HepG2 (cell line): ENCODE data around the gene PLCL1. TPM values are rescaled to one million over a fixed set of nuclear protein-coding genes. Genes with fewer than 3 reads are reported as not detected.

Source experiments
- ATAC-seq: fragments of 200-7000 bp; cut with Tn5 transposase; 3 replicates; pipeline ENCODE4 v1.9.1; 2020; ENCODE audit warnings: mild to moderate bottlenecking, moderate library complexity
- BruUV-seq: library from RNA; stranded (reverse); fragments of 400-500 nt; replicated peaks from 2 replicates; lab custom pipeline; 2021; lab: Mats Ljungman, UMichigan
- CTCF ChIA-PET: fragments of 300-600 bp; formaldehyde crosslinking; extraction: SDS; loops from one replicate; lab custom pipeline; 2021; ENCODE audit warnings: low total read pairs, inconsistent platforms, low intra/inter-chr PET ratio; lab: Yijun Ruan, JAX
- POLR2A ChIA-PET: fragments of 350-600 bp; sonication (Branson Sonifier 250); formaldehyde crosslinking; loops from one replicate; lab custom pipeline; 2020; ENCODE audit warnings: antibody characterized with exemption, inconsistent platforms; lab: Yijun Ruan, JAX
- DNase-seq: peaks from one replicate; pipeline ENCODE4 v3.0.0-alpha.2; 2015; ENCODE audit warnings: low spot score
- FAIRE-seq: peaks from 3 replicates; lab custom pipeline; 2011; peaks lifted over from hg19 to GRCh38; lab: Jason Lieb, UNC
- H2AFZ ChIP-seq: one replicate; pipeline ENCODE4 v1.6.1; 2011; ENCODE audit warnings: low read length, inconsistent platforms
- H3K27ac ChIP-seq: fragments of 300-600 bp; 3 replicates; pipeline ENCODE4 v1.8.0; 2011; ENCODE audit warnings: mixed run types, mild to moderate bottlenecking, mixed read lengths, low read length, inconsistent platforms; ENCODE audit not compliant: insufficient read depth; ENCODE audit errors: extremely low read length
- H3K27me3 ChIP-seq, 2 experiments: fragments of 200-600 bp in 1 of 2; 2 replicates in 1 of 2; 3 replicates in 1 of 2; pipeline versions ENCODE4 v1.6.0 to v1.8.0; 2011; ENCODE audit warnings: low read length in 2 of 2, mild to moderate bottlenecking in 2 of 2, moderate library complexity in 2 of 2, inconsistent platforms in 1 of 2; ENCODE audit not compliant: insufficient read depth in 2 of 2, control insufficient read depth in 1 of 2
- H3K36me3 ChIP-seq, 2 experiments: fragments of 200-600 bp in 1 of 2; replicated peaks in 1 of 2; 2 replicates in 1 of 2; 3 replicates in 1 of 2; pipeline versions ENCODE4 v1.5.1 to v1.8.0; 2011; ENCODE audit warnings: low read length in 2 of 2, inconsistent platforms in 1 of 2; ENCODE audit not compliant: insufficient read depth in 2 of 2, control insufficient read depth in 1 of 2
- H3K4me1 ChIP-seq: 2 replicates; pipeline ENCODE4 v1.5.1; 2012; ENCODE audit warnings: low read length, inconsistent platforms; ENCODE audit not compliant: insufficient read depth
- H3K4me2 ChIP-seq: 2 replicates; pipeline ENCODE4 v1.6.0; 2011; ENCODE audit warnings: low read depth, low read length, inconsistent platforms
- H3K4me3 ChIP-seq, 3 experiments: fragments of 200-600 bp in 1 of 3; sonication (generic), shearing (Covaris generic) in 1 of 3; replicated peaks in 1 of 3; 2 replicates each; pipeline ENCODE4 v1.5.1; 2011 to 2016; ENCODE audit warnings: low read length in 3 of 3, inconsistent platforms in 2 of 3, low read depth in 2 of 3, mild to moderate bottlenecking in 2 of 3, control low read depth in 1 of 3, mixed read lengths in 1 of 3; ENCODE audit not compliant: insufficient read depth in 1 of 3
- H3K79me2 ChIP-seq: one replicate; pipeline ENCODE4 v1.6.1; 2011; ENCODE audit warnings: low read length, inconsistent platforms; ENCODE audit not compliant: insufficient read depth
- H3K9ac ChIP-seq: 2 replicates; pipeline ENCODE4 v1.6.0; 2011; ENCODE audit warnings: mild to moderate bottlenecking, low read depth, low read length, inconsistent platforms; ENCODE audit not compliant: insufficient read depth
- H3K9me3 ChIP-seq: 2 replicates; pipeline ENCODE4 v1.5.1; 2012; ENCODE audit warnings: mild to moderate bottlenecking, low read length
- H4K20me1 ChIP-seq: 2 replicates; pipeline ENCODE4 v1.6.0; 2011; ENCODE audit warnings: inconsistent platforms, mild to moderate bottlenecking, low read length, moderate library complexity; ENCODE audit not compliant: insufficient read depth
- CEBPG ChIP-seq: IDR thresholded peaks from 2 replicates; pipeline ENCODE4 v1.6.1; 2016
- HNRNPUL1 ChIP-seq: fragments of 200-400 bp; formaldehyde crosslinking; IDR thresholded peaks from 2 replicates; pipeline ENCODE4 v1.6.1; 2017; ENCODE audit warnings: low read depth, mild to moderate bottlenecking, low read length, moderate library complexity
- JARID2 ChIP-seq: sonication (generic); formaldehyde crosslinking; IDR thresholded peaks from 2 replicates; pipeline ENCODE4 v1.8.1; 2023; ENCODE audit warnings: missing genetic modification reagents, inconsistent platforms; ENCODE audit not compliant: insufficient replicate concordance
- NFAT5 ChIP-seq: sonication (generic); formaldehyde crosslinking; IDR thresholded peaks from 2 replicates; pipeline ENCODE4 v1.4.0; 2020; ENCODE audit warnings: missing genetic modification reagents
- SRSF9 ChIP-seq: fragments of 200-400 bp; formaldehyde crosslinking; IDR thresholded peaks from 2 replicates; pipeline ENCODE4 v1.6.1; 2018; ENCODE audit warnings: borderline replicate concordance, mild to moderate bottlenecking, low read depth, low read length; ENCODE audit not compliant: insufficient read depth, poor library complexity, severe bottlenecking
- TEF ChIP-seq: sonication (generic); formaldehyde crosslinking; IDR thresholded peaks from 2 replicates; pipeline ENCODE4 v1.5.0; 2020; ENCODE audit warnings: missing genetic modification reagents
- ZFP36L1 ChIP-seq: sonication (generic); formaldehyde crosslinking; IDR thresholded peaks from 2 replicates; pipeline ENCODE4 v1.8.0; 2022; ENCODE audit warnings: mild to moderate bottlenecking, missing genetic modification reagents, moderate library complexity
- ZNF17 ChIP-seq: sonication (generic); formaldehyde crosslinking; IDR thresholded peaks from 2 replicates; pipeline ENCODE4 v1.5.0; 2020; ENCODE audit warnings: mild to moderate bottlenecking, missing genetic modification reagents
- ZNF251 ChIP-seq: sonication (generic); formaldehyde crosslinking; IDR thresholded peaks from 2 replicates; pipeline ENCODE4 v1.9.0; 2021; ENCODE audit warnings: mild to moderate bottlenecking, missing genetic modification reagents
- ZNF326 ChIP-seq: sonication (generic); formaldehyde crosslinking; IDR thresholded peaks from 2 replicates; pipeline ENCODE4 v1.4.0; 2020; ENCODE audit warnings: missing genetic modification reagents, borderline replicate concordance
- ZNF431 ChIP-seq: sonication (generic); formaldehyde crosslinking; IDR thresholded peaks from 2 replicates; pipeline ENCODE4 v1.9.0; 2022; ENCODE audit warnings: missing genetic modification reagents, low read depth, mild to moderate bottlenecking, borderline replicate concordance
- ZNF646 ChIP-seq: sonication (generic); formaldehyde crosslinking; IDR thresholded peaks from 2 replicates; pipeline ENCODE4 v1.9.0; 2021; ENCODE audit warnings: mild to moderate bottlenecking, missing genetic modification reagents
- in situ Hi-C: cut with HindIII; loops from 2 replicates; pipeline ENCODE4 v1.10.0; 2017; ENCODE audit warnings: low pct_unique_long_range_greater_than_20kb; ENCODE audit not compliant: extremely low pct_ligation_motif_present
- intact Hi-C: fragments of 100-400 bp; cut with micrococcal nuclease; formaldehyde crosslinking; loops from one replicate; pipeline ENCODE4 v1.10.0; 2022; ENCODE audit not compliant: unreplicated experiment
- polyA plus RNA-seq, 8 experiments: library from polyadenylated mRNA; depleted of rRNA in 3 of 8; stranded (reverse) in 7 of 8; unstranded in 1 of 8; fragments of >200 nt; fragmentation: Illumina TruSeq in 4 of 8; extraction: Trizol in 4 of 8; gene quantifications; 2 replicates each; pipeline versions ENCODE4 v1.2.1 to v1.2.3, GENCODE V29; 2011 to 2016; ENCODE audit warnings: low read depth in 4 of 8, missing spikeins in 1 of 8, mixed read lengths in 1 of 8; ENCODE audit not compliant: insufficient read depth in 1 of 8
- total RNA-seq, 5 experiments: library from RNA; depleted of rRNA; stranded (reverse); fragments of >200 nt; fragmentation: Illumina TruSeq; extraction: Trizol; gene quantifications; 2 replicates each; pipeline ENCODE4 v1.2.3, GENCODE V29; 2016; ENCODE audit warnings: low read depth in 1 of 5

PLCL1 gene
- total and polyA plus RNA-seq, 2 of the 13 experiments (the other 11 are each of a cell fraction or from before 2014, with no cell fraction given), result not detected

GRCh38 chr2:198072655-198073054 lies 268.3 kb downstream of the PLCL1 start:
- no peak overlapping the region for H3K4me2 ChIP-seq
- intact Hi-C loops, result no loop called here

More at GRCh38 chr2:198072655-198073054, 268.3 kb downstream of the PLCL1 start:
- ChIA-PET CTCF (no interaction called here), POLR2A (no interaction called here)
- no peak for DNase-seq
- Histone ChIP-seq H3K36me3 (no peaks in the 10 kb centered on the region), H3K4me3 (no peak overlapping the region), H3K9me3 (no peaks in the 10 kb centered on the region), H3K27ac (no peak overlapping the region), H3K4me1 (no peaks in the 10 kb centered on the region), H3K79me2 (no peaks in the 10 kb centered on the region), H2AFZ (no peak overlapping the region), H3K27me3 (no peaks in the 10 kb centered on the region), H4K20me1 (no peaks in the 10 kb centered on the region), H3K9ac (no peak overlapping the region)
- TF ChIP-seq TEF (CRISPR knock-in tag) (no peak), ZNF251 (CRISPR knock-in tag) (no peak), JARID2 (CRISPR knock-in tag) (no peak), ZFP36L1 (no peak), NFAT5 (no peak), HNRNPUL1 (no peak), ZNF17 (CRISPR knock-in tag) (no peak), ZNF646 (CRISPR knock-in tag) (no peak), ZNF326 (CRISPR knock-in tag) (no peak), SRSF9 (no peak), CEBPG (no peak), ZNF431 (CRISPR knock-in tag) (no peak)
- ATAC-seq, result no peak
- BruUV-seq, result no TSS peak
- in situ Hi-C loops, result no loop called here
- no peak for FAIRE-seq
